OCI-LY7 (cell line): ENCODE data around the gene ALDH1A2.

Experiments used
- CTCF ChIP-seq: fragments of 200-600 bp; sonication (generic); conservative IDR thresholded peaks from 2 replicates; pipeline ENCODE4 v1.5.1; 2014; ENCODE audit warnings: mild to moderate bottlenecking, antibody characterized with exemption, low read length, moderate library complexity, mixed read lengths
- EZH2phosphoT487 ChIP-seq: fragments of 200-600 bp; sonication (generic); IDR thresholded peaks from 2 replicates; pipeline ENCODE4 v1.6.1; 2018; ENCODE audit warnings: low read depth, borderline replicate concordance, mild to moderate bottlenecking, mixed run types, antibody characterized with exemption, low read length, moderate library complexity, mixed read lengths

GRCh38 chr15:57945616-57946015 lies 119.9 kb downstream of the ALDH1A2 start:
- TF ChIP-seq CTCF (no peak), EZH2phosphoT487 (no peak)
